HG03342 (cell line): ENCODE data around the gene HAPLN1.

ENCODE experiments used
- ATAC-seq: cut with Tn5 transposase; IDR thresholded peaks from one replicate; pipeline ENCODE4 v1.9.1; 2021; ENCODE audit warnings: mild to moderate bottlenecking, moderate library complexity; ENCODE audit not compliant: unreplicated experiment

The HAPLN1 gene

DNA sequence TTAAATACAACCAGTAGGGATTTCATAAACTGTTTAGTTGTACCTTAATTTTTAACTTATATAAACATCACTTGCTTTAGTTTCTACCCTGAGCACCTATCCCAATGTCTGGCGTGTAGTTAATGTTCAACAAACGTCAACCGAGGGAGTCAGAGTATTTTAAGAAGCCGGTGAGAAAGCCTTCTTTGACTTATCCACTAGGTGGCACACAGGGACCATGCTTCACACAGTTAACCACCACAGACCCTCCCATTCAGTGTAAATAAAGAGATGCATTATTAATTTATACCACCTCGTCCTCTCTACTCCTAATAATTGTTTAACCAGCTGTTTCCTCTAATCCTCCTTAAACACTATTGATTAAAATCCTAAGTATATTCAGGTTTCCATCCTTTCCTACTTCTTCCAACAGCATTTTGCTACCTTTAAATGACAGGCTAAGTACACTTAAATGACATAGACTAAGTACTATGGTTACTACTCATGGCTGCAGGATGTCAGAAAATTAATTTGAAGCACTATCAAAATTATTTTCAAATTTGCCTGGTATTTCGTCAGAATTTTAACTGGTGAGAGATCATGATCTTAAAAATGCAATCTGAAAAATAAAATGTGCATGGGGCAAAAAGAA lies 2.3 kb downstream of the HAPLN1 start:
- peak; percentile 84 for ATAC-seq

DNA sequence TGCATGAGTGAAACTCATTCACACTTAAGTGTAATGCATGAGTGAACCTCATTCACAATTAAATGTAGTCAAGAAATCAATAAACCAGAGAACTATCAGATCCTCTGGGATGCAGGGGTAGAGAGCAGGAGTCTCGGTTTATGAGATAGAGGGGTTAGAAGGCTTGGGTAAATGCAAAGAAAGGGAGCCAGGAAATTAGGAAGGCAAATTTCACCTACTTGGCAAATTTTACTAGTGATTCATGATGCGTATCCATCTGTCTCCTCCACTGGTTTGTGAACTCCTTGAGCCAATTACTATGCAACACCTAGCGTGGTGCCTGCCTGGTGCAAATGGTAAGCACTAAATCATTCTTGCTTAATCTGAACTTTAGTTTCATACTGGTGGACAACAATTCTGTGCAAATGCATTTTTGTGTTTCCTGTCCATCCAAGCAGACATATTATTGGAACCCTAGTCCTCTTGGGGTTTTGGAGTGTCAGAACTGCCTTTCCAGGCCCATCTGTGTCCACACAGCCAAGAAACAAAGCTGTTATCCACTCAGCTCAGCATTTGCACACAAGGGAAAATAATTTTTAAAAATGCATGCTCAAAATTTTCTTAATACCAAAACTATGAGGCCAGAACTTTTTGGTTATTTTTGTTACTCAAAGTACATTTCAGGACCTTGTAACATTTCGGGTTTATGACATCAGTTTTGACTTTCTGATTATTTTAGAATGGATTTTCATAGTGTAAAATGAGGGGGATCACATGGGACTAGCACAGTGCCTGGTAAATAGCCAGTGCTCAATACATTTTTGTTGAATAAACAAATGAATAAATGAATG lies 5.2 kb downstream of the HAPLN1 start:
- ATAC-seq = no peak

DNA sequence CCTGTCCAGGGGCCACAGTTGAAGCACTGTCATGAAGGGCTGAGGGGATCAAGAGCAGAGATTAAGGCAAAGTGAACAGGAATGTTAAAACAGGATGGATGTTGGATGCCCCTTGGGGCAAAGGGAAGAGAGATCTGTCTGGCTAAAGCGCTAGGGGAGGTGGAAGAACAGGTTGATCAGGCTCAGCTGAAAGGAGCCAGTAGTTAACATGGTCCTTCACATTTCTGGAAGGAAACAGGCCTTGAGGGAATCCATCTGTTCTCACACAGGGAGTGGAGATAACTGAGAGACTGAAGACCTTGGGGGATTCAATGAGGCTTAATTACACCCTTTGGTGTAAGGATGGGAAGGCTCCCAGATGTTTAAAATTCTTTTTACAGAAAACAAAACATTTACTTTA lies 5.8 kb downstream of the HAPLN1 start:
- no peak for ATAC-seq

DNA sequence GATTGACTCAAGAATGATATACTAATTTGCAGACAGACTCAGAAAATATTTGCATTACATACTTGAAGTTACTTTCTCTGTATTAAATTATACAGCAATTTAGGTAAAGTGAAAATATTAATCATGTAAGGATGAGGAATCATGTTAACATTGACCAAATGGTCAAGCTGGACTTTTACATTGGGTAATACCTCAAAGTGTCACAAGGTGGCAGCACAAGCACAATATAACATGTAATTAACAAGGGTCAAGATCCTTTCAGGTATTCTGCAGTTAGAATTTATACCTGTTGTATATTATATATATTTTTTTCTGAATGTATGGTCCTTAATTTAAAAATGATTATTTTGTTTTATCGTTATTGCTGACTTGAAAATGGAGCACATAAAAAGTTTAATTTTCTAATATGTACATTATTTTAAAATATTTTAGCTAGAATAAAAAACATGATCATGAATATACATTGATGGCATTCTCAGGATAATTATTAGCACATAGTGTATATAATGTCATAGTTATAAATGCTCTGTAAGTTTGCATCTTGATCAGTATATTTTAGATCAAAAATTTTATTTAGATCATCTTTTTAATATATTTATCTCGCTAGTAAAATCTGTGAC lies 8.6 kb downstream of the HAPLN1 start:
- peak; percentile 77 for ATAC-seq

DNA sequence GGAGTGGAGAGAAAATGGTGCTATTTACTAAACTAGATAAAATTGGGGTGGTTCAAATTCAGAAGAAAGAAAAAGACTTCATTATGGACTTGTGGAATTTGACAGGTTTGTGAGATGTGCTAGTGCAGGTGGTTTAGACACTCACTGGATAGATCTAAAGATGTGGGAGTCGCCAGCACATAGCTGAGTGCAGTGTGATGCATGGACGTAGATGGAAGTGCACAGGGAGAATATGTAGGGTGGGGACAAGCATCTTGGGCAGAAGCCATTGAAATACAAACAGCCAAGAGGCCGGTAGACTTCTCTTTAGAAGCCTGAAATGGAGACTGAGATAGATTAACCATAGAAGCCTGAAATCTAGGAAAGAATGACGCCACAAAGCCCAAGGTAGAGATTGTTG lies 10.7 kb downstream of the HAPLN1 start:
- no peak for ATAC-seq

DNA sequence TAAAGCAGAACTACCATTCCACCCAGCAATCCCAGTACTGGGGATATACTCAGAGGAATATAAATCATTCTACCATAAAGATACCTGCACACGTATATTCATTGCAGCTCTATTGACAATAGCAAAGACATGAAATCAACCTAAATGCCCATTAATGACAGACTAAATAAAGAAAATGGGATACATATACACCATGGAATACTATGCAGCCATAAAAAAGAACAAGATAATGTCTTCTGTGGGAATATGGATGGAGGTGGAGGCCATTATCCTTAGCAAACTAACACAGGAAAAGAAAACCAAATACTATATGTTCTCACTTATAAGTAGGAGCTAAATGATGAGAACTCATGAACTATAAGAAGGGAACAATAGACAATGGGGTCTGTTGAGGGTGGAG lies 12.5 kb downstream of the HAPLN1 start:
- no peak for ATAC-seq

DNA sequence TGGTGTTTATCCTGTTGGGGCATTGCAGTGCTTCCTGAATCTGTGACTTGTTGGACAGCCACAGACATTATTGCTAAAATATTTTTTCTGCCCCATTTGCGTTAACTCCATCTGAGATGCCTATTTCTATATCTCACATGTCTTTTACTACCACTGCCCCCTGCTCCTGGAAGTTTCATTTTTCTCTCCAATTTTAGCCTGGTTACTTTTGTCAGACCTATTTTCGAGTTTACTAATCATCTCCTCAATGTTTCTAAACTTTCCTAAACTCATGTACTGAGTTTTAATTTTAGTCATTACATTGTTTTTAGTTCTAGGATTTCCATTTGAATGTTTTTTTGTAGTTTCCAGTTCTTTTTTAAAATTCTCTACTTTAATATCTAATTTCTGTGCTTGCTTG lies 17.6 kb downstream of the HAPLN1 start:
- ATAC-seq = no peak

DNA sequence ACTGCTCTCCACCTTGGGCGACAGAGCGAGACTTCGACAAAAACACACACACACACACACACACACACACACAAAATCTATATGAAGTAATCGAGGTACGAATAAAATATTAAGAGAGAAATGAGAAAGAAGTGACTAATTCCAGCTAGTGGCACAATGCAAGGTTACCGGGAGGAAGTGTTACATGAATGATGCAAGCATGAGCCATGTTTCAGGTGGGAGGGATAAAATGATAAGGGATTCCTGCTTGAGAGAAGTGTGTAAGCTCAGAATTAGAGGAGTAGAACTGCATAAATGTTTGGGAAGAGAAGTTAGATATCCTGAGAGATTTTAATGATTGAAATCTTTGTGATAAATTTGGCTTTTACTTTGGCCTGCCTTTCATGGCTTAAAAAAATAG lies 18.8 kb downstream of the HAPLN1 start:
- no peak for ATAC-seq

DNA sequence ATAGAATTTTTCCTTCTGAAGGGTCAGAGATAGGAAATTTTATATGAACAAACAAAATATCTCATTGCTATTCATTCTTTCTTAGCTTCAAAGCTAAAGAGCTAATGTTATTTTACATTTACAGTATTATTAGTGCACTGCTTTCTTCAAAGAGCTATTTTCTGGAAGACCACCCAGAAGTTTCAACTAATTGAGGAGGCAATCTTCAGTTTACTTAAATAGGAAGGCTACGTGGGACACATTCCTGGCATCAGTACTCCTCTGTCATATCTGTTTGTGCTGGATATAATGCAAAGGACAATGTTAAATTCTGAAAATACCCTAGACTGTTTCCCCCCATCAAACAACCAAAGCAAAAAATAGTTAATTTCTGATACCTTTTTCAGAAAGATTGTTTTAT lies 30.8 kb downstream of the HAPLN1 start:
- ATAC-seq = no peak

DNA sequence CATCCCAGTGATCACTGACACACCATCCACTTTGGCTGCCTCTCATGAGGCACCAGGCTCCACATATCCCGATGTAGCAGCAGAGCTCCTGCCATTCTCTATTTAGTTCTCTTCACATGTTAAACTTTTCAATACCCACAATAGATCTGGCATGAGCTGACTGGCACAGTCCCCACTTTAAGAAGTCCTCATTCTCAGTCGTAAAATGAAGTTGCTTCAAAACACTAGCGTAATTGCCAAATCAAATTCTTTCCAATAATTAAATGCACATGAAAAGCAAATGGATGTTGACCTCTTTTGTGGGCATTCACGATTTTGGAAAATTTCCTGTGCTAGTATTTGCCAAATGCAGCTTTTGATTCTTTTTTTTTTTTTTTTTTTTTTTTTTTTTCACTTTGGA lies 32.4 kb downstream of the HAPLN1 start:
- ATAC-seq = no peak

DNA sequence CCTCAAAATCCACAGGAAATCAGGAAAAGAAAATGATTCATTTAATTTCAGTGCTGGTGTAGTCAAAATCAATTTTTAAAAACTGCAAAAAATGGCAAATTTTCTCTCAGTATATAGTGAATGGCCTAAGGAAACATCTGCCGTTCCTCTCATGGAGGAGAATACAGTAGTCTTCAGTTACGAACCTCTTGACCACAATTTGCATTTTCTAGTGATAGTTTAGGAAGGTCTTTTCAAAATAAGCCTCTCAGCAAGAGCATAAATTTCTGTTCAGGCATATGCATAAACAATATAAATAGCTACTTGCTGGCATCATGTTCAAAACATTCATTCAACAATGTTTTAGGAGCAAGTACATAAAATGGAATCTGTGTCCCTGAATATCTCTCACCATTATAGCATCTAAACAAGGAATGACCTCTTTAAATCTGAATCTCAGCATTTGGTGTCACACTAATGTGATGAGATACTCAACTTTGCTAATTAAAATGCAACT lies 33.5 kb downstream of the HAPLN1 start:
- no peak for ATAC-seq

DNA sequence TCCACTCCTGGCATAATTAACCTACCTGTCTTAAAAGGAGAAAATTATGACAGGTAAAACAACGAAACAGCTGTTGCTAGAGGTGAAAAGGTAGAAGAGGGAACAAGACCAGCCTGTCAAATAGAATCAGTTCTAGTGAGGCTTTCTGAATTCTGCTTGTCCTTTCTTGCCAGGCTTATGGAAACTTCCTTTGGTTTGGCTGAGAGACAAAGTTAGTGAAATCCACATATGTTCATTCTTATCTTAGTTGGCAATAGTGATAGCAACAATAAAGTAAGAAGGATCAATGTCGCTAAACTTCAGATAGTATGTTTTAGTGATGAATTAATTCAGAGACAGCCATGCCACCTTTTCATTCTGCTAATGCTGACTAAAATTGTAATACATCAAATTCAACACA lies 34.4 kb downstream of the HAPLN1 start:
- ATAC-seq = no peak

DNA sequence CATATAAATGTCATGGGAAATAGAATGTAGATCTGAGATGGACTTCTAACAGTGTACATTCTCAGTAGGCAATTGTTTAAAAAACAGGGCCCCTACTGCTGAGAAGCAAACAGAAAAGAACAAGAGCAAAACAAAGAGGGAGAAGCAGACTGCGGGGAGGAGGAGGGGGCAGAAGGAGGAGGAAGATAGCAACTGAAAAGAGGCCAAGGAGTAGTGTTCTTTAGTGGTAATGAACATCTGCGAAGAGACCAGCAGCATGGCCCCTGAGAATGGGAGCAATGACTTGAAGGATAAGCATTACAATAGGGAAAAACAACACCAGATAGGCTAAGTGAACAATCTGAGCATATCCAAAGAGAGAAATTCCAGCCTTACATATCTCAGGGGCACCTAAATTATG lies 36.8 kb downstream of the HAPLN1 start:
- no peak for ATAC-seq

DNA sequence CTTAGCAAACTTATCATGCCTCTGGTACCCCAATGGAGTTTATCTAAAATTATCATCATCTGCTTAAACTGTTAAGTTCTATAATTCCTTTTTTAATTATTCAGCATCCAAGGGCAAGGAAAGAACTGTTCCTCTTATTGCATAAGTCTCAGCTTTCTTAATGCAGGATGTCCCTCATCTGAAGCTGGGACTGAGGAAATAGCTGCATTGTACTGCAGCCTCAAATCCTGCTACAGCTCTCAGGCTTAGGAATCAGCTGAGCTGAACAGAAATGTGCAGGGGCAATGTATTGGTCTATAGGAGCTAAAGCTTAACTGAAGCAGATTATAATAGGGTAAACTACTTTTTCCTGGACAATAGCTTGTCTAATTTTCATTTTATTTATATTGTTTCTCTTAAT lies 48.0 kb downstream of the HAPLN1 start:
- ATAC-seq = no peak

DNA sequence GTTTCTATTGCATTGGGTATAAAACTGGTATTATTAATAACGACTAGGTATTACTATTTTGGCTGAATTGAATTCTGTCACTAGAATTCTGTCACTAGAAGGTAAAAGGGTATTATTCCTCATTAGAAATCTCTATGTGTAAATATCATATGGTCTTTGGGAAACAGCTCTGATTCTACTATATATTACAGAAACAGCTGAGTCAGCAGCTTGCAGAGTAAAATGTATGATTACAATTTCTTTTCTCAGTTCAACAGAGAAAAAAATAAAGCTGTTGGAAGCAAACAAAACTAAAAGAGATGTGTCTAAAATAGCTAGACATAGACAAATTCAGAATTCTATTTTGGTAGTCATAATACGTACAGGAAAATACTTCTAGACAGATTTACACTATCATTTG lies 48.5 kb downstream of the HAPLN1 start:
- no peak for ATAC-seq

DNA sequence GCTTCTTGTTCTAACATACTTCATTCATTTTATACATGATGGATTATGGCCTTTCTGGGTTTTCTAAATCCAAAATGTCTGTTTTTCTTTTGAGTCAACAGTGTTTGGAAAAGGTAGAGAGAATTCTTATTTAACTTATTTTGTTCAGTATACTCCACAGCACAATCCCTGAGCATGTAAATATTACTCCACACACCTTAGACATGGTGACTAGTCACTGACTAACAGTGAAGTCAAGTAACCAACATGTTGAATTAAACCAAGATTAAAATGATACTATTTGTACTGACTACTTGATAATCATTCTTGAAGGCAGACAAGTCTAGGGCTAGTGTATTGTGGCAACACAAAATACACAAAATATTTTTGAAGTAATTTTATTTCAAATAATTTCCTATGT lies 55.0 kb downstream of the HAPLN1 start:
- ATAC-seq = no peak

DNA sequence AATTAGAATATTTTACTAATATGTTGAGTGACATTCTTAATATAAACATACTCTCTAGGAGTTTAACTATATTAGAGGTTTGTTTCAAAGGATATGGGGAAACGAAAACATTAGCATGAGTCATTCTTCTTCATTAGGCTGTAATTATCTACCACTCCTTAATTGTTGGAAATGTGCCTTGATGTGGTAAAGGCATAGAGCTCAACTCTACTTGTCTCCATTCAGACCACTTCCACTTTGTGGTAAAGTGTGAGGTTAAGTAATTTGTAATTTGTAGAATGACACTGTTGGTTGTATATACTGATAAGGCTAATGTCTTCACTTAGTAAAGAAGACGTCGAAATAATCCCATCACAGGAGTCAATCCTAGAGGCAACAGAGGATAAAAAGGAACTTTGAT lies 58.1 kb downstream of the HAPLN1 start:
- ATAC-seq = peak; percentile 52

DNA sequence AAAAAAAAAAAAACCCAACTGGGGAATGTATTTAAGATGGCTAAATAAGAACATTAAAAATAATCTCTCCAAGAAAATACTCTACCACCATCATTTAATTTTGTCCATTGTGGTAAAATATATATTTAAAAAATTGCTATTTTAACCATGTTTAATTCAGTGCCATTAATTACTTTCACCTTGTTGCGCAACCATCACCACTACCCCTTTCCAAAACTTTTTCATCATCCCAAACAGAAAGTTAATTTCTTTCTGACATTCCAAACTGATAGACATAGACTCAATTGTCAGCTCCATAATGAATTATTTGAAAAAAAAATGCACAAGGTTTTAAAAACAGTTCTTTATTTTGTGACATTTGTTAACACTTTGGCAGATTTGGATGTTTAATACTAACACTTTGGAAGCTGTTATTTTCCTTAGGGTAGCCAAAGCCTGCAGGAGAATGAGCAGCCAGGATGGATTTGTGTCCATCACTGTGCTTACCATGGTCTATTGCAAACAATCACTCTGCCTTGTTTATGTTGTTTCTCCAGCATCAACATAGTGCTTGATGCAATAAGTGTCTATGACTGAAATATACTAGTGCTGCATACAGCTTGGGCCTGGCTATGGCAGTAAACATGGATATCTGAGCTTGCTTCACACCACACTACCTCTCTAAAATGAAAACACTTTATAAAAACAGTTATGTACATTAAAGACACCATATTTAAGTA lies 62.7 kb downstream of the HAPLN1 start:
- ATAC-seq = no peak

DNA sequence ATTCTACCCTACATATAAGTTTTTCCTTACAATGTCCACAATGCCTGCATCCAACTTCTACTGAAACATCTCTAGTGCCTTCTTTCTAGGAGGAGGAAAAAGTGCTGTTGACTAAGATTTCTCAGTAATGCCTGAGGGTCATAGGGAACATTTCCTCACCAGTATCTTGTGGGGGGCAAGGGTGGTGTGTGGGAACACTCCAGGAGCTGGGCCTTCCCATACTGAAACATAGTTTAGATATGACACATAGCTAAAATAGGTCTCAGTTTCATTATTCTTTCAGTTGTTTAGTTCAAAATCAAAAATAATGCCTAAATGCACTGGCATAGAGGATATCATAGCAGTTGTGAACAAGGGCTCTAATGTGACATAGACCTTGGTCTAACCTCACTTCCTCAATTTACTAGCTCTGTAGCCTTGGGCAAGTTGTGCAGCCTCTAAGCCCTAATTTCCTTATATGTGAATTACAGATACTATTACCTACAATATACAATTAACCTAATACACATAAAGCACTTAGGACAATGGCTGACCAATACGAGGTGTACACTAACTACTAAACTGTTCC lies 66.1 kb downstream of the HAPLN1 start:
- ATAC-seq = peak; percentile 59

DNA sequence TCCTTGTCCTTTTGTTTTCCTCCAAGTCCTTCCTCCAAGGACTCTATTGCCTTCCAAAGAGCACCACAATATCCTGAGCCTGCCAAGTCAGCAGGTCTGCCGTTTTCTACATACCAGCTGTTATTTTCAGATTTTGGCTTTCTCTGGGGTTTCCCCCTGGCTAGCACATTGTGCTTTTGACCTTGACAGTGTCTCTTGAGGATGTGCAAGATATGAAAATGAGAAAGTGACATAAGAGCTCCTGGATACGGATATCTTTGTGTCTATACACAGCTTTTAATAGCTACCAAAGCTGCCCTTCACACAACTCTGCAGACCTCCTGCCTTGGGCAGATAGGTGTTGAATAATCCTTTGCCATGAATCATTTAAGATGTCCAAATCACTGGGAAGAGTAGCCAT lies 67.0 kb downstream of the HAPLN1 start:
- ATAC-seq = peak; percentile 85

DNA sequence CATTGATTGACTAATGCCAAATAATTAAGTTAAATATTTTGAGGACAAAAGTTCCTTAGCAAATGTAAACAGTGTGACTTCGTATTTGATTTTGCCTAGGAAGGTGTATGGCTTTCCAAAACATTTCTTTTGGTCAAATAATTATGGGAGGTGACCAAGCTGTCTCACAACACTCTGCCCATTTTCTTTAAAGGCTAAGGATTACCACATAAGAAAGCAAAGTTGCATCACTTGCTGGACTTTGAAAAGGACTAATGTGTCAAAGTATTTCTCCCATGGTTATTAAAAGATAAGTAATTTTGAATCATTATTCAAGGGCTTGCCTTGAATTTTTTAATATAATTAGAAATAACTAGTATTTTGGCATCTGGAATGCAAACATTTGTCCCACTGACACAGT lies 74.7 kb downstream of the HAPLN1 start:
- ATAC-seq = no peak
